ENCODE results near the gene PDLIM1. TPM values are rescaled to one million over a fixed set of nuclear protein-coding genes. Genes with fewer than 3 reads are reported as not detected.

The PDLIM1 gene, protein sequence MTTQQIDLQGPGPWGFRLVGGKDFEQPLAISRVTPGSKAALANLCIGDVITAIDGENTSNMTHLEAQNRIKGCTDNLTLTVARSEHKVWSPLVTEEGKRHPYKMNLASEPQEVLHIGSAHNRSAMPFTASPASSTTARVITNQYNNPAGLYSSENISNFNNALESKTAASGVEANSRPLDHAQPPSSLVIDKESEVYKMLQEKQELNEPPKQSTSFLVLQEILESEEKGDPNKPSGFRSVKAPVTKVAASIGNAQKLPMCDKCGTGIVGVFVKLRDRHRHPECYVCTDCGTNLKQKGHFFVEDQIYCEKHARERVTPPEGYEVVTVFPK
- total RNA-seq: 1 to 10 TPM; 2.7 to 6.8 TPM

DNA sequence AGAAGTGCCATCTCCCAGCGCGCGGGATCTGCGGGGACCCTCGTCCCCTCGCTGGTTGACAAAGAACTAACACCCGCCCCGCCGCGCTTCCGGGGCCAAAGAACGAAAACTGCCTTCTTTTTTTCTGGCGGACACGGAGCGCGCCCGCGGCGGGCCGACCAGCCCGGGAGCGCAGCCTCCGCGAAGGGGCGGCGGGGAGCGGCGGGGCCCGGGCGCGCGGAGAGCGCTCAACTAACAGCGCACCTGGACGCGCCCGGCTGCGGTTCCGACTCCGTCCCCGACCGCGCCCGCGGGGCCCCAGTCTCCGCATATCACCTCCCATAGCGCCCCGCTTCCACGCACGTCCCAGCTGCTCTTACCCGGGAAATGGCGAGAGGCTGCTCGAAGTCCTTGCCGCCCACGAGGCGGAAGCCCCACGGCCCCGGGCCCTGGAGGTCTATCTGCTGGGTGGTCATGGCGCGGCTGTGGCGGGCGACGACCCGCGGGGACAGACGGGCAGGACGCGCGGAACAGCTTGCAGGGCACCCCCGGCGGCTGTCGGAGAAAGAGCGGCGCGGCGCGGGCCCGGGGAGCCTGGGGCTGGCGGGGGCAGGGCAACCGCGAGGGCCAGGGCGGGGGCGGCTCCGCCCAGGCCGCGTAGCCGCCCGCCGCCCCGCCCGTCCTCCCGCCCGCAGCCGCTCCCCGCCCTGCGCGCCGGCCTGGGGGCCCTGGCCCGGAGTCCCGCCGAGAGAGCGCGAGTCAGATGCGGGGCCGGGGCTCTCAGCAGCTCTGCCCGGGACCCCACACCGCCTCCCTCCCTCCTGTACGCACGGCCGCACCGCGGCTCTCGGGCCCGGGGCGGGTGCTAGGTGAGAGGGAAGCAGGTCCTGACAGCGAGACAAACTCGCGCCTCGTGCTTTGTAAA, at the start of gene PDLIM1:
Gene PDLIM1, minus strand, starts transcription at position 543 of the 904 bp plus-strand sequence. Its CDS starts 88 bp downstream, at position 455.
- H3K4me1 Mint-ChIP-seq (ENCODE audit: low read depth in 2 of 2): peaks cover 22 to 24% of the 10 kb centered on the region in 2 donors
- DNase-seq (ENCODE audit: low spot score) (peak; percentile 74), ATAC-seq (peak; percentile 83 to 91)
- peaks cover 0 to 2% of the 10 kb centered on the region in 2 donors for H3K27me3 Mint-ChIP-seq
- H3K27ac Mint-ChIP-seq: peak within 1 kb of the TSS in 1 of 2 donors; percentile 46
- H3K36me3 Mint-ChIP-seq: no peaks in the 10 kb centered on the region
- H3K4me3 Mint-ChIP-seq: peak within 1 kb of the TSS; percentile 85
- H3K9me3 Mint-ChIP-seq: no peaks in the 10 kb centered on the region

DNA sequence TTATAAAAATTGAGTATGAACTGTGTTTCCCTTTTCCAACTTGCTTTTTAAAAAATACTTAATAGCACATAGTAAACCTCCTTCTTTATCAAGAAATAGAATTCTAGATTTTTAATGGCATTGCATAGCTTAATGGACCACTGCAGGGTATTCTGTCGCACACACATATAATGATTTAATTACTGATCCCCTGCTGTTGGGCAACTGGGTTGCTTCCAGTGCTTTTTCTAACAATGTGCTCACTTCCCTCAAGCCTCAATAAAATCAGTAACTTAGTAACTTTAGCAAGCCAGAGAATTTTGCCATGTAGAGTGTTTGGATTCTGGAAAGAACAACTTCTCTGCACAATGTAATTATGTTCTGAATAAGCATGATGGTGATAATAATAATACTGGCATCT, 49.1 kb upstream of the PDLIM1 start:
- DNase-seq (ENCODE audit: low spot score) (no peak), ATAC-seq (no peak)
- Mint-ChIP-seq H3K36me3 (no peaks in the 10 kb centered on the region), H3K4me1 (ENCODE audit: low read depth in 2 of 2) (no peaks in the 10 kb centered on the region), H3K4me3 (no peak overlapping the region), H3K9me3 (no peaks in the 10 kb centered on the region), H3K27ac (no peak overlapping the region), H3K27me3 (no peaks in the 10 kb centered on the region)

DNA sequence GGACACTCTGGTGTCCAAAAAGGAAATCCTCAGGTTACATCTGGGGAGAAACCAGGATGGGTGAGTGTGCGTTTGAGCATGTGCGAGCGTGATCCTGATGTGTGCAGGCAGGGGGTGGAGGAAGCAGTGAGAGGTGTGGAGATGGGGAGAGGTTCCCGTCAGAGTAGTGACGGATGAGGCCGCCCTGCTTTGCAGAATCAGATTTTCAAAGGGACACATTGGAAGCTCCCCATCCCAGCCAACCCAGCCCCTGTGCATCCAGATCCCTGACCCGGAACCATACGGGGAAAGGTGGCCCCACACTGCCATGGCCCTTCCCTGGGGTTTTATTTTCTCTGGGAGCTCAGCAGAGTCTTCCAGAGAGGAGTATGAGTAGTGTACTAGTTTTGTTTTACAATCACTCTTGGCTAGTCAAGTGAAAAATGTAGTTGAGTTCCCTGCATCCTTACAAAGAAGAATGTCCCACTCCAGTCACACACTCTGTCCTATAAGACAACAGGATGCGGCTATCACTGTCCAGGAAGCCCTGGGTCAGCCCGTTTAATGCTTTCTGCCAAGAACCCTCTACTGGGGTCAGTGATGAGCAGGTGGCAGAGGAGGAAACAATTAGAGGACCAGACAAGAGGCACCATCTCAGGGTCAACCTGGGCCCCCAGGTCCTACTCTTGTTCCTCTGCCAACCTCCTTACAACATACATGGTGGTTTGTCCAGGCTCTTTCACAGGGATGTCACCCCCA, 46.8 kb upstream of the PDLIM1 start:
- Mint-ChIP-seq H3K4me1 (ENCODE audit: low read depth in 2 of 2) (no peaks in the 10 kb centered on the region), H3K27ac (no peak overlapping the region), H3K9me3 (no peaks in the 10 kb centered on the region), H3K27me3 (no peaks in the 10 kb centered on the region), H3K4me3 (no peak overlapping the region), H3K36me3 (no peaks in the 10 kb centered on the region)
- no peak for ATAC-seq
- DNase-seq (ENCODE audit: low spot score): no peak

DNA sequence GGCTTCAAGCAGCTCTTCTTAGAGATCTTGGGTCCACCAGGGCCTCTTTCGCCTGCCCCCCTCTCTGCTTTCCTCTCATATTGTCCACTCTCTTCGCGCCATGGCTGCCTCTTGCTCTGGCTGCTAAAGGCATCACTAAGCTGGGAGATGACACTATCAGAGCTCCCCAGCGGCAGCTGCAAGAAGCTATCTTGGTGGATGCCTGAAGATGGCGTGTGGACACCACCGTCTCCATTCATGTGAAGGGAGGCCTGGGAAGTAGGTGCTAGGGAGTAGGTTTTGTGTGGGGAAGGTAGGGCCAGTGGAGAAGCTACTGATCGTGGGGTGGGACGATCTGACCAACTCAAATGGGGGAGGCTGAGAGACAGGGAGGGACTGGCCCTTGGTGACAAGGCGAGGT, 45.9 kb upstream of the PDLIM1 start:
- no peaks in the 10 kb centered on the region for H3K27me3 Mint-ChIP-seq
- H3K4me1 Mint-ChIP-seq (ENCODE audit: low read depth in 2 of 2): no peaks in the 10 kb centered on the region
- ATAC-seq (no peak), DNase-seq (ENCODE audit: low spot score) (no peak)
- H3K4me3 Mint-ChIP-seq: no peak overlapping the region
- H3K27ac Mint-ChIP-seq: no peak overlapping the region
- no peaks in the 10 kb centered on the region for H3K36me3 Mint-ChIP-seq
- H3K9me3 Mint-ChIP-seq: no peaks in the 10 kb centered on the region

DNA sequence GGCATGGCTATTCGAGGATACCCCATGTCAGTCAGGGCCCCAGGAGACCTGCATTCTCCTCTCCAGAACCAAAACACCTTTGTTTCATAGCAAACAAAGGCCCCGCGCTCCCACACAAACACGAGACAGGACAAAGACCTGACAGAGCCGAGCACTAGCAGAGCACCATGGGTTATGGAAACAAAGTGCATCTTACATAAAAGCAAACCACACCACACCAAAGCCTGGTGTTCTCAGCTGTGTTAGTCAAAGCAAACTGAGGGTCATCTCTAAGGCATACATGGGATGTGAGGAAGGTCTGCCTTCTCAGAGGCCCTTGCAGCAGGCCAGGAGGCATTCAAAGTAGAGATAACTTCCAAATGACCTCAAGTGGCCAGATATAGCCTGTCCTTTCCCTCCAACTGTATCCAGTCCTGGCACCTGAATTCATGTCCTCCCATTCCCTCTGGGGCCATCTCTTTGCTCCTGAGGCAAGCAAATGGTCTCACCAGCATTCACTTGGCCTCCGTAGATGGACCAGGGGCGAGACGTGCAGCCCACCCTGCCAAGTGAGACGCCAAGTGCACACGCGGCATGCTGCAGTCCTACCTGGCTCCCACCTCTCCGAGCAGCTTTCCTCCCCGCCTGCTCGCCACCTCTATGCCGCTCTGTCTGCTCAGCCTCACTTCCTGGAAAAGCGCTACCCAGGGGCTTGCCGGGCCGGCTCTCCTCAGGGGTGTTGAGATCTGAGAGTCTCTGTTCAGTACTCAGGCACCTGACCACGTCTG, 45.3 kb upstream of the PDLIM1 start:
- no peaks in the 10 kb centered on the region for H3K36me3 Mint-ChIP-seq

DNA sequence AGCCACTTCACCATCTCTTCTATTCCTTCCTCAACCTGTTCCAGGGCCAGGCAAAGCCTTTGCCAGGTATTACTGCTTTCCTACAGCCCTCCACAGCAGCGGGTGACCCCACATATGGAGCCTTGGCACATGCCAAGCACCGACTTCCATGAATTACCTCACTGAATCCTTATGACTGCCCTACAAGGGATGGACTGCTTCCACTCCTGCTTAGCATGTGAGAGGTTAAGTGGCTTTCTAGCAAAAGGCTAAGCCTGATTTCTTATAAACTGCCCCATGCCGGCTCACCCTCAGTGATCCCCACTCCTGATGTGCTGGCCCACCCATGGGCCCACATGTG, 44.0 kb upstream of the PDLIM1 start:
- Mint-ChIP-seq H3K27me3 (peaks cover 0 to under 1% of the 10 kb centered on the region in 2 donors), H3K4me1 (ENCODE audit: low read depth in 2 of 2) (no peaks in the 10 kb centered on the region), H3K9me3 (no peaks in the 10 kb centered on the region), H3K4me3 (no peak overlapping the region), H3K36me3 (no peaks in the 10 kb centered on the region), H3K27ac (no peak overlapping the region)
- no peak for DNase-seq (ENCODE audit: low spot score)
- no peak for ATAC-seq

More for the DNA sequence above, 45.3 kb upstream of the PDLIM1 start:
- DNase-seq (ENCODE audit: low spot score): no peak
- no peak overlapping the region for H3K27ac Mint-ChIP-seq
- H3K9me3 Mint-ChIP-seq: no peaks in the 10 kb centered on the region
- ATAC-seq: peak; percentile 35 to 41
- H3K27me3 Mint-ChIP-seq: no peaks in the 10 kb centered on the region
- no peaks in the 10 kb centered on the region for H3K4me1 Mint-ChIP-seq (ENCODE audit: low read depth in 2 of 2)
- no peak overlapping the region for H3K4me3 Mint-ChIP-seq

DNA sequence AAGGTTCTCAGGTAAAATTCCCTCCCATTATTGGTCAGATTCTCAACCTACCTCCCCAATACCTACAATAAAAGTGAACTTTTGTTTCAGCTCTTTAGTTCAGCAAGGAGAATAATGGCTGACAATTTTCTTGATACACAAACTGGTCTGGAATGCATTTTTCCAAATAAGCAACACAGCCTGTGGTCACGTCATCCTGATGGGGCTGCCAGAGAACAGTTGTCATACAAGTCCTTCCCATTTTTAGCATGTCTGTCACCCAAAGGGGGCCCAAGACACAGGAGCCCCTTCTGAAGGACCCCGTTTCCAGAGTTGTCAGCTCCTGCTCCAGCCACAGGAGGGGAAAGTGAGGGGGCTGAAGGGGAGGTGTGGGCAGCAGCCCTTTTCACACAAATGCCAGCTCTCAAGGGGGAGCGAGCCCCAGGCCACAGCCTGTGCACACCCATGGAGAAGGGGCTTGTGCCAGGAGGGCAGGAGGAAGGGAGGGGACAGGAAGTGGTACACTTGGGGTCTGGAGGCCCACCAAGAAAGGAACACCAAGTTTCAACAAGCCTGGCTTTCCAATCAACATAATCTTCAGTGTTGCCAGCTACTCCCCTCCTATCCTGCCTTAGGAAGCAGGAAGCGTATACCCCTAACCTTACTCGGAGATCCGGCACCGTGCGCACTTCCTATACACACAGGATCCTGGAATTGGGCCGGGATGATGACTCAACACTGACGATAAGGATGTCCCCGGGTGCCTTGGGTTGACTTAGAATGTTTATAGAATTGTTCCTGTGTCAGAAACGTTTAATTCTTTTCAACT, 43.4 kb upstream of the PDLIM1 start:
- no peak overlapping the region for H3K4me3 Mint-ChIP-seq
- no peaks in the 10 kb centered on the region for H3K4me1 Mint-ChIP-seq (ENCODE audit: low read depth in 2 of 2)
- ATAC-seq (no peak), DNase-seq (ENCODE audit: low spot score) (no peak)
- H3K27me3 Mint-ChIP-seq: peaks cover 0 to 3% of the 10 kb centered on the region in 2 donors
- H3K27ac Mint-ChIP-seq: no peak overlapping the region
- no peaks in the 10 kb centered on the region for H3K9me3 Mint-ChIP-seq
- no peaks in the 10 kb centered on the region for H3K36me3 Mint-ChIP-seq

DNA sequence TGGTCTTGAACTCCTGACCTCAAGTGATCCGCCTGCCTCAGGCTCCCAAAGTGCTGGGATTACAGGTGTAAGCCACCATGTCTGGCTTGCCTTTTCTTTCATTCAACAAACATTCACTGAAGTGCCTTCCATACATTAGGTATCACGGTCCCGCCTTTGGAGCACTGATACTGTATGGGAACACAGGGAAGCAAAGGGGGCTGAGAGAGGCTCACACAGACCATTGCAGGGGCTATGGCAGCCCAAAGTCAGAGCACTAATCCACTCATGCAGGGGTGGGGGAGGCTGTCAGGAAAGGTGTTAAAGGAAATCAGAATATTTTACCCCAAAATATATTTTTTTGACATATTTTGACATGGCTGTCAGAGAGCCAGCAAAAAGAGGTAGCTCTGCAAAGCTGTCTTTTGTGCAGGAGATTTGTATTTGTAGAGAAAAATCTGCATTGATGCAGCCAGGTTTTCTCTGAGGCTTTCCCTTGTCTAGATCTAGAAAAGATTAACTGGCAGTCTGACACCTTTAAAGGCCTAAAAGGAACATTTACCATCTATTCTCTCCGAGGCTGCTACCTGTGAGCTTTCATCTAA, 42.0 kb upstream of the PDLIM1 start:
- H3K27ac Mint-ChIP-seq: no peak overlapping the region

DNA sequence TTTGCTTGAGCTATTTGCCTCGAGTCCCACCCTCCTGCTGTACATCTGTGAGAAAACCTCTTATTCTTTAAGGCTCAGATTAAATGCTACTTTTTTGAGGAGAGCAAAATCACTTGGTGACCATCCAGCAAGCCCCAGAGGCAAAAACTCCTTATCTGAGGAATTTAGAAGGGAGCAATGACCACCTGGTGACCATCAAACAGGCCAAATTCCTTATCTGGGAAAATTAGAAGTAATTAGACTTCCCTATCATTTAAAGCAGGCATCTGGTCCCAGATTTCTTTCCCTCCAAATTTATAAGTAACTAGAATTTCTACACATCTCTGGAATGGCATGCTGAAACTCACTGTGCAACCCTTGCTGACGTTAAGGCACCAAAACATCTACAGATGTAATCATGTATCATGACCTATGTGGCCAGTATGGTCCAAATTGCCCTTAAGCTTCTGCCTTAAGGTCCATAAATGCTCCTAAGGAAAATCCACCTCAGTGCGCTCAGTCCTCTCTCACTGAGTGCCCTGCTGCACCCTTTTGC, 40.9 kb upstream of the PDLIM1 start:
- Mint-ChIP-seq H3K27ac (no peak overlapping the region), H3K36me3 (no peaks in the 10 kb centered on the region), H3K27me3 (peaks cover 0 to 3% of the 10 kb centered on the region in 2 donors), H3K4me3 (no peak overlapping the region), H3K9me3 (no peaks in the 10 kb centered on the region), H3K4me1 (ENCODE audit: low read depth in 2 of 2) (no peaks in the 10 kb centered on the region)
- no peak for DNase-seq (ENCODE audit: low spot score)
- no peak for ATAC-seq

More for the DNA sequence above, 42.0 kb upstream of the PDLIM1 start:
- ATAC-seq (no peak), DNase-seq (ENCODE audit: low spot score) (no peak)
- Mint-ChIP-seq H3K27me3 (peaks cover 0 to 3% of the 10 kb centered on the region in 2 donors), H3K4me3 (no peak overlapping the region), H3K36me3 (no peaks in the 10 kb centered on the region), H3K9me3 (no peaks in the 10 kb centered on the region), H3K4me1 (ENCODE audit: low read depth in 2 of 2) (no peaks in the 10 kb centered on the region)

DNA sequence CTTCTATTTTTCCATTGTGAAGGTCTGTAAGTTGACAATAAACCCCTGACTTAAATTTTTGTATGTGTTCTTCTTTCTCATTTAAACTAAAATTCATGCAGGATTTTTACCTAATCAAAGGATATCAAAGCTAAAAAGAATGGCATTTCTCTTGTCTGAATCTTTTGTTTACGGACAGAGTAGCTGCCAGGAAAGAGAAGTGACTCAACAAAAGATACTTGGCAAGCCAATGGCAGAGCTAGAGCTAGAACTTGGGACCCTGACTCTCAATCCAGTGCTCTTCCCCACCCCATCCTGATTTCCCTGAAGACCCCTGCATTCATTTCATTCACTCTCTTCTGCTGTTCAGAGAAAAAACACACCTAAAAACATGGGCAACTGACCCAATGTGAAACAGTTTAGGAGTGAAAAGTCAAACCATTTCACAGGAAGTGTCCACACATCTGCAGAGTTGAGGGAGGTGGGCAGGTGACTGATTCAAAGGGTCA, 40.2 kb upstream of the PDLIM1 start:
- H3K27me3 Mint-ChIP-seq: peaks cover 0 to 5% of the 10 kb centered on the region in 2 donors
- ATAC-seq: no peak

DNA sequence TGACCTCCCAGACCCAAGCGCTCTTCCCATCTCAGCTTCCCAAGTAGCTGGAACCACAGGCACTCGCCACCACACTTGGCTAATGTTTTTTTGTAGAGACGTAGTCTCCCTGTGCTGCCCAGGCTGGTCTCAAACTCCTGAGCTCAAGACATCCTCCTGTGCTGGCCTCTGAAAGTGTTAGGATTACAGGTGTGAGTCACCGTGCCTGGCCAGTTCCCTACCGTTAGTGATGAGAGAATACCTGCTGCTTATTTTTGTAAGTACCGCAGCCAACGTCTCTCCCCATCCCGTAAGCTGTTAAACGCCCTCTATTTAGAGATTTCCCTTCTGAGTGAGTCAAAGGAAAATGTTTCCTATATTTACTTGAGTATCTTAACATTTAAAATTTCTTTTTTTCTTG, 38.5 kb upstream of the PDLIM1 start:
- Mint-ChIP-seq H3K4me3 (no peak overlapping the region), H3K27ac (no peak overlapping the region), H3K9me3 (no peaks in the 10 kb centered on the region), H3K27me3 (peaks cover 0 to 7% of the 10 kb centered on the region in 2 donors), H3K36me3 (no peaks in the 10 kb centered on the region), H3K4me1 (ENCODE audit: low read depth in 2 of 2) (no peaks in the 10 kb centered on the region)
- no peak for DNase-seq (ENCODE audit: low spot score)
- ATAC-seq: peak in 1 of 2 donors; percentile 25

More for the DNA sequence above, 40.2 kb upstream of the PDLIM1 start:
- Mint-ChIP-seq H3K4me3 (no peak overlapping the region), H3K9me3 (no peaks in the 10 kb centered on the region), H3K4me1 (ENCODE audit: low read depth in 2 of 2) (no peaks in the 10 kb centered on the region), H3K27ac (no peak overlapping the region), H3K36me3 (no peaks in the 10 kb centered on the region)
- DNase-seq (ENCODE audit: low spot score): no peak

DNA sequence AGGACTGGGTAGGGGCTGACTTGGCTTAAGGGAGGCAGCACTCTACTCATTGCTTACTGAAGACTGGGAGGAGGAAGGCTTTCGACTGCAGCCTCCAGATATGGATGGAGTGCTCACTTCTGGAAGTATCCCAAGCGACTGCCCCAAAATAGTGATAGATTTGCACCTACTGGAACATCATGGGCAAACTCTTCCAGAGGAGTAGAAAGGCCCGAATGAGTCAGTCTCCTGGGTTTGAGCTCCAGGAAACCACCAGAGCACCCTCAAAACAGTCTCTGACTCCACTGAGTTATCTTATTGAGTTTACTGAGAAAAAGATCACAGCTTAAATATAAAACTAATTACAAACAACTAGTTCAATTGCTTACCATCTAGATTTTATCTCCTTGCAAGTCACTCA, 37.2 kb upstream of the PDLIM1 start:
- Mint-ChIP-seq H3K36me3 (no peaks in the 10 kb centered on the region), H3K27ac (no peak overlapping the region), H3K9me3 (no peaks in the 10 kb centered on the region), H3K27me3 (peaks cover 0 to 7% of the 10 kb centered on the region in 2 donors), H3K4me1 (ENCODE audit: low read depth in 2 of 2) (no peaks in the 10 kb centered on the region), H3K4me3 (no peak overlapping the region)
- DNase-seq (ENCODE audit: low spot score): no peak
- no peak for ATAC-seq
